ENCODE measurements around the gene MYO10.
"Not testable (repeated sequence)": the region's sequence is repeated elsewhere in the genome, so short reads cannot be mapped to it uniquely, and the experiment has no call there.

MYO10 gene

DNA sequence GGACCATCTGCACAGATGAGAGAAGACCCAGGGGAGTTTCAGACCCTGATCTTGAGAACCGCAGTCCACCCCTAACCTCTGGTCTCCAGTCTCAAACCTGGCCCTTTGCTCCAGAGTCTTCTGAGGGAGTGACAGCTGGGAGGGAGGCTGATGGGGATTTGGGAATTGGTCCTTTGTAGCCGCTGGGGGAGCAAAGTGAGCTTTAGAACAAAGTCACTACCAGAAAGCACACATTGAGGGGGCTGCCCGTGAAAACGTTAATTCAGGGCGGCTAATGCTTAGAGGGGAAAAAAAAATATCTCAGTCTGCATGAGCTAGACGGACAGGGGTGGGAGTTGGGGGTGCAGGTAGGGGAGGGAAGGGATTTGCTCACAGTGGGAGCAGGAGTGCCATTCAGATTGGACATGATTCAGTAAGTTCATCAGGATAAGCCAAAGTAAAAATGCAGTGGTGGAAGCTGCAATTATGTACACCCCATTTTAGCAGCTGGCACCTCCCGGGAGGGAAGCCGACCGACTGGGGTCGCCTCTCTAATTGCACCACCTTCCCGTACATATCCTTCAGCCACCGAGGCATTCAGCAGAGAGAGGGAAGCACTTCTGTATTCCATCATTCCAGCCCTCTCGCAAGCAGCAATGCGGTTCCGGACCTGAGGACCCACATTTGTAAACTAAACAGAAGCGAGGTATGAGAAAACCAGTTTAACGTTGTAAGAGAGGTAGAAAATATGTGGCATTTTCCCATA, 195.8 kb downstream of the MYO10 start:
- no peak for DNase-seq (ENCODE audit: low read depth)

DNA sequence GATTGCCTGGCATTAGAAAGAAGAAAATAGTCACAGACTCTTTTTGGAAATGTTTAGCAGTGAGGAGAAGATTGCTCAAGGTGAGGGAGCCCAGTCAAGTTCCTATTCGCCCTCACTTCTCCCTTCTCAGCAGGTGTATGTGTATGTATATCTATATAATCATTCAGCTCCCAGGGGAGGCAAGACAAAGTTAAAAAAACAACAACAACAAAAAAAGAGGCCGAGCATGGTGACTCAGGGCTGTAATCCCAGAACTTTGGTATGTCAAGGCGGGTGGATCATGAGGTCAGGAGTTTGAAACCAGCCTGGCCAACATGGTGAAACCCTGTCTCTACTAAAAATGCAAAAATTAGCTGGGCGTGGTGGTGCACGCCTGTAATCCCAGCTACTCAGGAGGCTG, 197.7 kb downstream of the MYO10 start:
- DNase-seq (ENCODE audit: low read depth), result not testable (repeated sequence)

DNA sequence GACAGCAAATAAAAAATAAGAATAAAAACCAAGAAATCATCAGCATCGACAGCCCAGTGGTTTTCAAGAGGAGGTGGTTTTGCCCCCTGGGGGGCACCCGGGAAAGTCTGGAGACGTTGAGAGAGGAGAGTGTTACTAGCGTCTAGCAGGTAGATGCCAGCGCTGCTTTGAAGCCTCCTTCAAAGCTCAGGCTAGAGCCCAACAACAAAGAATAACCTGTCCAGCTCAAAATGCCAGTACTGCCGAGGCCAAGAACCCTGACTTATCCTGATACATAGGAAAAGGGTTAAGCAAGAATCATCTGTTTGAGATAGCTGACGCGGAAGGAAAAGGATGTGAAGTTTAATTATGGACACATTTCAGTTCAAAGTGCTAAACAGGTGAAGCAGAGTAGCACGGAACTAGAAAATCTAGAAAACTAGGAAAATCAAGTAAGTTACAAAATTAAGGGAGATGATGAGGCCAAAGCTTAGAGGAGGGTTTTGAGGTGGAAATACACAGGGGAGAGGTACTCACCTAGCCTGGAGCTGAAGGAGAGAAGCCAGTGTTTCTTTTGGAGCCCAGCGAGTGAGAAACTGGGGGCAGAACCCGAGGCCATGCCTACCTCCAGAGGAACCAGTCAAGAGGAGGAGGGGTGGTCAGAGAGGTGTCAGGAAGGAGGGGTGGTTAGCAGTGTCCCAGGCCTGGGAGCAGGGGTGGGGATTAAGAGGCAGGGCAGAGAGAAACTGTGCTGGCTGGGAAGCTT, 198.3 kb downstream of the MYO10 start:
- no peak for DNase-seq (ENCODE audit: low read depth)

DNA sequence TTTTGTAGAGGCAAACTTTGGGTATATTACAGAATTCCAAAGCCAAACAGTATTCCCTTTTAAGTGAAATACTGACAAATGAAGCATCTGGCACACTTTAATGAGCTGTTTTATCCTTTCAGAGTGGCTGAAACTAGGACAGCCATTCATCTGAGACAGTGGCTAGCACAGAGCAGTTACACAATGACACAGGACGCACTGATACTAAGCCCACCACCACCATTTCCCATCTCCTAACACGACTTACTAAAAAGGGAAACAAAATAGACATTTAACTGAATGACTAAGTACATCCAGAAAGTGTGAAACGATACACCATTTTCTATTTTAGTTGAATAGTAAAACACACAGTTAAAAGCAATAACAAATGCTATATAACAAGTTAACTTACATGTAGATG, 198.9 kb downstream of the MYO10 start:
- no peak for DNase-seq (ENCODE audit: low read depth)

DNA sequence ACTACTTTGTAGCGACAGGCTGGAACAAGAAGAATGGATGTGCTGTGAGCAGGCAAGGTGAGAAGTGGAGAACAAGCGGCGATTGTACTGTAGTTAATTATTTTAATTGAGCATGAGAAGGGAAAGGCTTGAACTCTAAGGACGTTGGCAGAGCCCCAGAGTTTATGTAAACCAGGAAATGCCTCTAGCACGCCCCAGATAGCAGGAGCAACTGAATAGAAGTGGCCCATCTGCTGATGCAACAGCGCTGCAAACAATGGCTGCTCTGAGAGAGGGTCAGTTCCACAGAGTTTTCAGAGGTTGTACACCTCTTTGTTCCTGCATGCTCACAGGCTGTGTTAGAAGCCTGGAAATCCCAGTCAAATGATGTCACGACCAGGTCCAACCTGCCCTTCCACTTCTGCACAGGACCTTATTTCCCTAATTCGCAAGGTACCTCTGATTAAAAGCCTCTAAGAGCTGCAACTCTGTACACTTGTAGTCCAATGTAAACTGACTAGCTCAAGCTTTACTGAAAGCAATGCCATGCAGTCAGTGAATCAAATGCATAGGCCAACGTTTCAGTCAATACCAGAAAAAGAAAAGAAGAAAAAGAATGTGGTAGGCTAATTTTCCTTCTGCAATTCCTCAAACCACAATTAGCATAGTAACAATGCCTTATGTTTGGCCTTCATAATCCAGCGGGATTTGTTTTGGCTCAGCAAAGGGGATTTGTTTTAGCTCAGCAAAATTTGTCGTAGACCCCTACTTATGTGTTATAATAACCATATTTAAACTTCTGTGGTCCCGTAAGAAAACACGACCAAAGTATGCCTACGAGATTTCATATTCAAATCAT, 199.7 kb downstream of the MYO10 start:
- DNase-seq (ENCODE audit: low read depth), result no peak

DNA sequence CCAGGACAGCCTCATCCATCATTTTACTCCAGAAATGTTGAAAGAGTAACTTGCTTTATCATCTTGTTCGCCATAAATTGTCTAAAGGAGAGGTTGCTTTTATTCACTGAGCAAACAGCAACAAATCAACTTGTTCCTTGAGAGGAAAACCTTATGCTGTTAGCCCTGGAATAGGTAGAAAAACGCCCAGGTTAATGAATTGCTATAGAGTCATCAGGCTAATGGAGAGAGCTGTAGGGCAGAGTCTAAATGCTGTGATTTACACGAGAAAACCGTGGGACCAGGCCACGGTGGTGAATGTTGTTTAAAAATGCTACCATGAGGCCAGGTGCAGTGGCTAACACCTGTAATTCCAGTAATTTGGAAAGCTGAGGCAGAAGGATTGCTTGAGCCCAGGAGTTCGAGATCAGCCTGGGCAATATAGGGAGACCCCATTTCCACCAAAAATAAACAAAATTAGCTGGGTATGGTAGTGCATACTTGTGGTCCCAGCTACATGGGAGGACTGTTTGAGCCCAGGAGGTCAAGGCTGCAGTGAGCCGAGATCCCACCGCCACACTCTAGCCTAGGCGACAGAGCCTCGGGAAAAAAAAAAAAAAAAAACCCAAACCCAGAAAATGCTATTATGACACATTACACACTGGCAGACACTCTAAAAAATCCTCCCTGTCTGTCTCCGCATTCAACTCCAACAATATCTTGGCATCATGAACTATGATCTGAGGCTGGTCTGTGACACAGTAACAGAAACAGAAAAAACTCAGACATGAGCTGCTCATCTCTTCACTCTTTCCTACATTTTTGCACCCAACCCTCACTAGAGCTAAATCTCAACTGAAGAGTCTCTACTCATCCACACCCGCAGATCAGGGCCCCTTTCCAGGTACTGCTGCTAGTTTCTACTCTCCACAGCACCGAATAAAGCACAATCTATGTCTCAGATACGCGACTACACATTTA, 200.7 kb downstream of the MYO10 start:
- DNase-seq (ENCODE audit: low read depth), result no peak

DNA sequence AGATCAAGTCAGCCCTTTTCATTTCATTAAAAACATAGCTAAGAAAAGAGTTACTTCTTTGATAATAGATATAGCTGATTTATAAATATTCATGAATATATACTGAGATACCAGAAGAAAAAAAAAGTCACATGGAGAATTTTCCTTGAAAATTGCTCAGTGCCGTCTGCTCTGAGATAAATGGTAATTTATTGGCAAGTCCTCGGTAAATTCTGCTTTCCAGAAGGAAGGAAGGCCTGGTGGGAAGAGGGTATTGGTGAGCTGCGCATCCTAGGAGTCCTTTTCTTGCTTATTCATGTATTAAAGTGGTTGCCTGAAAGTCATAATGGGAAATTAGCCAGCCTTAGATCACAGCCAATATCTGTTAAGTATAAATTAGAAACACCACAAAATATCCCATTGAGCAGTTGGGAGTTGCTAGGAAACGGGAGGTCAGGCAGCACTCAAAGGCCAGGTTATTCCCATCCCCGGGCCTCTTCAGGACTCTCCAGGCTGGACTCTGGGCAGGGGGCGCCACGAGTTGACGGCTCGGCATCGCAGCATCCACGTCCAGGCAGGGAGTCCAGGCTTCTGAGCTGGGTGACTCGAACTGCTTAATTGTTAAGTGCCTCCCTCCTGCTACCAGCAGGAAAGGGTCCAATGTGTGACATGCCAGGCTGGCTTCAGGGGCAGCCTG, 202.6 kb downstream of the MYO10 start:
- no peak for DNase-seq (ENCODE audit: low read depth)

DNA sequence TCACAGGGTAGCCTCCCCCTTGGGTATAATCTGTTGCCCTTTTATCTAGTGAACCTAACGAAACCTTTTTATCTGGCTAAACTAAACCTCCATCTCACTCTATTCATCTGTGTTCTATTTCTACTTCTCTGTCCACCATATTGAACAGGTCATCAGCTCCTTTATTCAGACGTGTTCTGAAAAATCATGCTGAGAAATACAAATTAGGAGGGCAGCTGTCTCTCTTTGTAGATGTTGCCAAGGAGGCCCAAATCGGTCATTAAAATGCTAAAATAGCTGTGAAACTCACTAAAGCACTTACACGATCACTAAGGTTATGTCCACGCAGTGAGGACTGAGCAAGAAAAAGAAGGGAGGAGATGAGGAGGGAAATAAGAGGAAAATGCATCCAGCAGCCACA, 203.7 kb downstream of the MYO10 start:
- DNase-seq (ENCODE audit: low read depth), result no peak

DNA sequence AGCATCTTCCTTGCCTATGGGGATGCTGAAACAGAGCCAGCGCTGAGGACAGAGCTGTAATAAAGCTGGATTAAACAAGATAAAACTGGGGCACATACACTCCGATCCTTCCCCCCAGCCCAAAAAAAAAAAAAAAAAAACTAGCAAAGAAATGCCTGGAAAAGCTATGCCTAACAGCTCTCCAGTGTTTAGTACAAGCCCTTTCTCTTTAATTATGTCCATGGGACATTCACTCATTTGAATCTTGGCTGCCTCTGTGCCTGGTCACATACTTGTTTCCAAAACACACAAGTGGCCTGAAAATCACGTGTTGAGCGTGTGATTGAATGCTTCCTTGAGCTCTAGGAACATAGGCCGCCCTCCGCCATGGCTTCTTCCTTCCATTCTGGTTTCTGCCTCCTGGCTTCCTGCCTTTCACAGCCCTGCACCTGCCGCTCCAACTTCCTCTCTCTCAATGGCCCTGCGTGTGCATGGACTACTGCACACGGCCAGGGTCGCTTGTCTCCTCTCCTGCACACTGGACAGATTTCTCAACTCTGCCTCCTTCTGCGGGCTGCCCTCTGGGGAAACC, 208.2 kb downstream of the MYO10 start:
- no peak for DNase-seq (ENCODE audit: low read depth)

DNA sequence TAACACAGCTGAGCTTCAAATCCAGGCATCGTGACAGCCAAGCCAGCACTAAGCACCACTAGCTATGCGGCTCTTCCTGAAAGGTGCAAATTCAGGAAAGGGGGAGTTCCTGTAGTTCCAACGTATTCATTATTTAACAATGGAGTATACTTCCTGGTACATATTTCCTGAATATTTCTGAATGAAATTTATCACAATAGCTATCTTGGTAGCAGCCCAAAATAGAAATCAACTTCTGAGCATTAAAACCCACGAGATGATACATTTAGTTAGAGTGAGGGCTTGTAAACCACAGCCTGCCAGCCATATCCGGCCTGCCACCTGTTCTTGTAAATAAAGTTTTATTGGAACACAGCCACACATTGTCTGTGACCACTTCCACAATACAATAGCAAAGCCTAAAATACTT, 209.5 kb downstream of the MYO10 start:
- DNase-seq (ENCODE audit: low read depth), result no peak

DNA sequence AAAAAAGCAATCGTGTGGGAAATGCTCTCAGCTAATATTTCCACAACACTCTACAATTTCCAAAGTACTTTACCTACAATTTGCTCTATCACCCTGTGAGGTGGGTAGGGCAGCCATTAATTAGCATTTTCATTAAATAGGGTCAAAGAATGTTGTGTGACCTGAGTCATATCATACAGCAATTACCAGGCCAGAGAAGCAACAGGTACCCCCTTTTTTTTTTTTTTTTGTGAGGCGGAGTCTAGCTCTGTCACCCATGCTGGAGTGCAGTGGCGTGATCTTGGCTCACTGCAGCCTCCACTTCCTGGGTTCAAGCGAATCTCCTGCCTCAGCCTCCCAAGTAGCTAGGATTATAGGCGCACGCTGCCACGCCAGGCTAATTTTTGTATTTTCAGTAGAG, 210.5 kb downstream of the MYO10 start:
- no peak for DNase-seq (ENCODE audit: low read depth)

DNA sequence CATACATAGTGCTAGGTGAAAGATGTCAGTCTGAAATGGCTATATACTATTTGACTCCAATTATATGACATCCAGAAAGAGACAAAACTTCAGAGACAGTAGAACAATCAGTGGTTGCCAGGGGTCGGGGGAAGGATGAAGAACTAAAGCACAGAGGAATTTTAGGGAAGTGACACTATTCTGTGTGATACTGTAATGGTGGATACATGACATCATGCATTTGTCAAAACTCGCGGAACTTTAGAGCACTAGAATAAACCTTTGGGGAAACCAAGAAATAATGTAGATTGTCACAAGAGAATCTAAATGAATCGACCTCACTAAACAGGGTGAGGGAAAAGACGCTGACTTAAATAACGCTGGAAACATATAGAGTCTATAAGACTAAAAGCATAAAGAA, 212.3 kb downstream of the MYO10 start:
- no peak for DNase-seq (ENCODE audit: low read depth)

DNA sequence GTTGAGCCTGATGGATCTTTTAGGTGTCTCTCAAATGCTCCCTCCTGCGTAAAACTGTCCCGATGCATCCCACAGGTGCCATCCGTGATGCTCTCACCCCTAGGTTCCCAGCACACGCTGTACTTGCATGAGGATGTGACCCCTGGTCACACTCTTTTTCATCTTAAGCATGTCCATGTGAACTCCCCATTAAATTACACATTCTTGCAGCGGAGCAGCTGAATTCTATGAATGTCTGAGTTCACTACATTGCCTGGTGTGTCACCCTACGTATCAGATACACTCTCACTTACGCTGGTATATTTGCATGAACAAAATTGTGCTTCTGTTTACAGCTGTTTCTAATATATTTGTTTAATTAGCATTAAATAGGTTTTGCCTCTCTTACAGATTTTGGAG, 214.0 kb downstream of the MYO10 start:
- no peak for DNase-seq (ENCODE audit: low read depth)

DNA sequence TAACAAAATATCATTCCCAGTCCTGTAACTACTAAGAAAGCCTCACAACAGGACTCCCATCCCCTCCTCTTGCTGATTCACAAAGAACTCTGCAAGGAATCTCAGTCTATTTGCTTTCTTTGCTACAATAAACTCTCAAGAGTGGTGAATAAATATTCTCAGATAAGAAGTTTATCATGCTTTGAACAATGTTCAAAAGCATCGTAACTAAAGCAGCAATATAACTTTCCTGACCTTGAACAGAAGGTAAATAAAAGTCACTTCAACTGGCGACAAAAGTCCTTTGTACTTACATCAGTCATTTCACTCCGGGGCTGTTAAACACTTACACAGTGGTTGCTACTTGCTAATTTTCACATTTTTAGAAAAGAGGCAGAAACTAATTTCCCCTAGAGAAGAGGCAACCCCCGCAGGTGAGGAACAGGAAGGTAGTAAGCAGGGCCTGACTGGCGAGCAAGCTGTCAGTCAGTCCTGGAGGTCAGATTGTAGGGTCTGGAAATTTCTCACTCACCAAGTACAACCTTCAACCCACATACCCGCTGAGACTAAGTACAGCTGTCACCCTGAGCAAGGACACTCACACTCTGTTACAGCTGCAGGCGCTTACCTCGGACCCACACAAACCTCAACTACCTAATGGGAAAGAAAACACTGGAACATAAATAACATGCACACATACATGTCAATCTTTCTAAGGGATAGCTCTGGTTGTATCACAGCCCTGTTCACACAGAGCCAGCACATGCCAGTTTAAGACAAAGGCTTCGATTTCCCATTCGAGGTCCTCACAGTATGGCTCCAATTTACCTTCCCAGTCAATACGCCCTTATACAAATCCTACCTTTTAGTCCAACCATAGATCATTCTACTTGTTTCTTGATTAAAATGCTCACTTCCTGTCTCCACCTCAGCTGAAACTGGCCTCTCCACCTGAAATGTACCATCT, 214.7 kb downstream of the MYO10 start:
- no peak for DNase-seq (ENCODE audit: low read depth)

DNA sequence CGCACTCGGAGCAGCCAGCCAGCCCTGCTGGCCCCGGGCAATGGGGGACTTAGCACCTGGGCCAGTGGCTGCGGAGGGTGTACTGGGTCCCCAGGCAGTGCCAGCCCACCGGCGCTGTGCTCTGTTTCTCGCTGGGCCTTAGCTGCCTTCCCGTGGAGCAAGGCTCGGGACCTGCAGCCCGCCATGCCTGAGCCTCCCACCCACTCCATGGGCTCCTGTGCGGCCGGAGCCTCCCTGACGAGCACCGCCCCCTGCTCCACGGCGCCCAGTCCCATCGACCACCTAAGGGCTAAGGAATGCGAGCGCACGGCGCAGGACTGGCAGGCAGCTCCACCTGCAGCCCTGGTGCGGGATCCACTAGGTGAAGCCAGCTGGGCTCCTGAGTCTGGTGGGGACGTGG, 218.1 kb downstream of the MYO10 start:
- DNase-seq (ENCODE audit: low read depth), result not testable (repeated sequence)

DNA sequence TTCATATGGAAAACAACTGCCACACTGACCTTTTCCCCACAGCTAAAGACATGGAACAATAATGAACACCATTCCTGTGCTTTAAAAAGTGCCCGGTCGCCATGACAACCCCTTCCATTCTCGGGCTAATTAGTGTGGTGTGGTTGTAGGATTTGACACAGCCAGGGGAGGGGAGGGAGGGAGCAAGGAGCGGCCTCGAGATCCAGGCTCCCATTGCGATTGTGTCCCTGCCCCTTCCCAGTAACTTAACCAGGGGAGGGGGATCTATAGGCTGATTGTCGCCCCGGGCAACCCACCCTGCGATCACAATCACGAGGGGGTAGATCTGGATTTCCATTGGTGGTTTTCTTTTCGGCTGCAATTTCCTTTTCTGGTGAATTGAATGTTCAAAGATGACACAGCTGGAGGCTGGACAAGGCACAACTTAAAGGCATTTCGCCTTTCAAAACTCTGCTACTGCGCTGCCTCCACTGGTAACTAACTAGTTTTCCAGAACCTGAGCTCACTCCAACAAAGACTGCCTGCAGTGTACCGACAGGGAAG, 222.6 kb downstream of the MYO10 start:
- no peak for DNase-seq (ENCODE audit: low read depth)

DNA sequence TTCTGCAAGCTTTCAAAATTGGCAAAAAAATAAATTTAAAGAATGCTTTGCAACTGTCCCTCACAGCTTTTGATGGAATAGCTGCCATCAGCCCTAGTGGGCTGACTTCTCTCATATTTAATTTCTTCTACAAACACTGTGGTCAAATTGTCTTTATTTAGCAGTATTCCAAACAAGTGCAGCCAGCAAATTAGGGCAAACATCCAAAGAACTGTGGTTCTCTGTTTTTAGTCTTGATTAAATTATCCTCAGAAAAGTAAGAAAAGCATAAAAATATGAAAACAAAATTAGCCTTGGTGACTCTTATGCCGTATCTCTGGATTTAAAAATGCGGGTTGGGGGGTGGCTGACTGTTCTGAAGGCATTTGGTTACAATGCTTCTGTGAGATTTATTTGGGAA, 223.5 kb downstream of the MYO10 start:
- no peak for DNase-seq (ENCODE audit: low read depth)

DNA sequence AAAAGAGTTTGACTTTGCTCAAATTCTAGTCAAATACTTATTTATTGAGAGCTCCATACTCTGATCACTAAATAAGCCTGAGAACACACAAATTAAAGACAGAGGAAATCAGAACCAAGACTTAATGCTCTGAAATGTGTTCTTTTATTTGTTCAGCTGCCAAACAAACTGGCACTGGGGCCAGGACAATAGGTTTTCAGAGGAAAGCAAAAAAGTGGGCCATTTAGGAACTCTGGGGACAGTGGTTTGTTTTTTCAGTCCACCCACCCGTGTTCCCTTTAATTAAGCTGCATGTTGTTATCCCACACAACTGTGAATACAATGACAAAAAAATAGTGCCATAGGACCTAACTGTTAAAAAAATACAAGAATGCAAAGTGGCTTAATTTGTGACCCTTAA, 223.9 kb downstream of the MYO10 start:
- DNase-seq (ENCODE audit: low read depth), result no peak

DNA sequence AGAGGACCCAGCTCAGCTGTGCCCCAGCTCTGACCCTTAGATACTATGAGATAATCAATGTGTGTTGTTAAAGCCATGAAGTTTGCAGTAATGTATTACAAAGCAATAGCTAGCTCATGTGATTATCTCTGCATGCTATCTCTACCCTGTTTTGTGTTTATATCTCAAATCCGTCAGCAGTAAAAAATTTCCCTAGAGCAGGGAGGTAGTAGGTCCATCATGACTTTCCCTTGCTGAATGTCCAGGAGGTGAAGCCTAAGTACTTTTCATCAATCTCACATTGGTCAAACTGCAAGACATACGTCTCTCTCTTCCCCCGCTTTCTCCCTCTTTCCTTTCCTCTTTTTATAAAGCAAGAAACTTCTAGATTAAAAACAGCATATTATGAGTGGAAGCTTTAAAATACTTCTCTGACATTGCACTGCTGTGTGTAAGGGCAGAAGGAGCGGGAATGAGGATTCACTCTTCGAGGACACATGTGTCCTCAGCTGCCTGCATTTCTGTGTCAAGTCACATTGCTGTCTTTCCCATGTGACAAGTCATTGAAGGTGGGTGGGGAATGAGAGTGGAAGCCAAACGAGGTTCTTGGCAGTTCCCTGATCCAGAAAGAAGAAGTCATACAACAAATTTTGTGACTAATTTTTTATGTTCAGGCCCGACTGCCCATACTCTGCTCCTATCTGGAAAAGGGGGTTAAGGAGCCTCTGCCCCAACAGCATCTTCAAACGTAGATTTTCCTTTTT, 226.2 kb downstream of the MYO10 start:
- no peak for DNase-seq (ENCODE audit: low read depth)
